Neural progenitor cell (in vitro differentiated cells): ENCODE data around the gene PDGFD.

Experiments used
- CTCF ChIP-seq: fragments of 200-600 bp; sonication (generic); IDR thresholded peaks from 2 replicates; pipeline ENCODE4 v1.5.1; 2017; ENCODE audit warnings: antibody characterized with exemption, mild to moderate bottlenecking
- EZH2 ChIP-seq: fragments of 200-600 bp; sonication (generic); IDR thresholded peaks from 2 replicates; pipeline ENCODE4 v1.6.1; 2017; ENCODE audit warnings: antibody characterized with exemption, mild to moderate bottlenecking, moderate library complexity
- EZH2phosphoT487 ChIP-seq: fragments of 200-600 bp; sonication (generic); IDR thresholded peaks from 2 replicates; pipeline ENCODE4 v1.6.1; 2017; ENCODE audit warnings: antibody characterized with exemption

GRCh38 chr11:104130161-104130560, 33.8 kb downstream of the PDGFD start:
- no peak for TF ChIP-seq CTCF
- TF ChIP-seq EZH2phosphoT487, result no peak
- no peak for TF ChIP-seq EZH2
